ENCODE measurements around the gene RDM1.

Gene RDM1

GRCh38 chr17:35889241-35889640, 41.3 kb downstream of the RDM1 start:
- TF ChIP-seq EZH2phosphoT487 (IDR thresholded peaks at IDR 0.05; ENCODE audit: low read depth) (no peak), CTCF (IDR thresholded peaks at IDR 0.05; ENCODE audit: low read depth, low read length) (no peak)
- H3K4me1 ChIP-seq (ENCODE audit: low read length): peaks cover 20% of the 10 kb centered on the region
- H4K20me1 ChIP-seq (ENCODE audit: insufficient read depth, low read length): no peaks in the 10 kb centered on the region
- no peaks in the 10 kb centered on the region for H3K27me3 ChIP-seq (ENCODE audit: low read depth, low read length)
- no peak overlapping the region for H3K4me3 ChIP-seq (ENCODE audit: low read length)
- no peak overlapping the region for H2AFZ ChIP-seq (ENCODE audit: low read depth, low read length)
- H3K4me2 ChIP-seq (ENCODE audit: low read length): no peak overlapping the region
- H3K79me2 ChIP-seq (ENCODE audit: low read length): no peaks in the 10 kb centered on the region
- no peaks in the 10 kb centered on the region for H3K36me3 ChIP-seq (replicated peaks; ENCODE audit: low read depth, low read length)
- no peaks in the 10 kb centered on the region for H3K9me3 ChIP-seq (ENCODE audit: insufficient read depth, low read length)
- H3K9ac ChIP-seq (ENCODE audit: low read length): no peak overlapping the region
- no peak overlapping the region for H3K27ac ChIP-seq (ENCODE audit: low read length)

- Histone ChIP-seq H3K4me1 (ENCODE audit: low read length) (peaks cover 20% of the 10 kb centered on the region), H3K27me3 (ENCODE audit: low read depth, low read length) (no peaks in the 10 kb centered on the region), H3K4me3 (ENCODE audit: low read length) (peak within 1 kb of the TSS; percentile 53), H4K20me1 (ENCODE audit: insufficient read depth, low read length) (no peaks in the 10 kb centered on the region), H3K36me3 (replicated peaks; ENCODE audit: low read depth, low read length) (no peaks in the 10 kb centered on the region), H3K79me2 (ENCODE audit: low read length) (no peaks in the 10 kb centered on the region), H3K4me2 (ENCODE audit: low read length) (peak within 1 kb of the TSS; percentile 65), H3K9ac (ENCODE audit: low read length) (peak within 1 kb of the TSS; percentile 51; the same call in 1 of the 2 replicates), H3K9me3 (ENCODE audit: insufficient read depth, low read length) (no peaks in the 10 kb centered on the region), H3K27ac (ENCODE audit: low read length) (peak within 1 kb of the TSS; percentile 70), H2AFZ (ENCODE audit: low read depth, low read length) (peak within 1 kb of the TSS; percentile 62)
- TF ChIP-seq EZH2phosphoT487 (IDR thresholded peaks at IDR 0.05; ENCODE audit: low read depth) (no peak), CTCF (IDR thresholded peaks at IDR 0.05; ENCODE audit: low read depth, low read length) (no peak)
Observed at GRCh38 chr17:35879773-35880654, 50.6 kb downstream of the RDM1 start, which contains the start of gene CCL5. Gene CCL5, minus strand, starts transcription at chr17:35880360.

- Histone ChIP-seq H3K79me2 (ENCODE audit: low read length) (no peaks in the 10 kb centered on the region), H4K20me1 (ENCODE audit: insufficient read depth, low read length) (no peaks in the 10 kb centered on the region), H3K4me2 (ENCODE audit: low read length) (no peak overlapping the region), H3K4me1 (ENCODE audit: low read length) (peaks cover 20% of the 10 kb centered on the region), H3K36me3 (replicated peaks; ENCODE audit: low read depth, low read length) (peaks cover 2% of the 10 kb centered on the region), H3K4me3 (ENCODE audit: low read length) (no peak overlapping the region), H2AFZ (ENCODE audit: low read depth, low read length) (no peak overlapping the region), H3K27ac (ENCODE audit: low read length) (no peak overlapping the region), H3K9me3 (ENCODE audit: insufficient read depth, low read length) (no peaks in the 10 kb centered on the region), H3K27me3 (ENCODE audit: low read depth, low read length) (no peaks in the 10 kb centered on the region), H3K9ac (ENCODE audit: low read length) (no peak overlapping the region)
- no peak for TF ChIP-seq CTCF (IDR thresholded peaks at IDR 0.05; ENCODE audit: low read depth, low read length)
- TF ChIP-seq EZH2phosphoT487 (IDR thresholded peaks at IDR 0.05; ENCODE audit: low read depth): no peak
Observed at GRCh38 chr17:35878361-35878760, 52.2 kb downstream of the RDM1 start.

GRCh38 chr17:35877345-35878029, 53.1 kb downstream of the RDM1 start:
- Histone ChIP-seq H3K27ac (ENCODE audit: low read length) (no peak overlapping the region), H2AFZ (ENCODE audit: low read depth, low read length) (no peak overlapping the region), H3K9ac (ENCODE audit: low read length) (no peak overlapping the region), H3K36me3 (replicated peaks; ENCODE audit: low read depth, low read length) (peaks cover 2% of the 10 kb centered on the region), H3K4me2 (ENCODE audit: low read length) (no peak overlapping the region), H3K79me2 (ENCODE audit: low read length) (no peaks in the 10 kb centered on the region), H3K9me3 (ENCODE audit: insufficient read depth, low read length) (no peaks in the 10 kb centered on the region), H4K20me1 (ENCODE audit: insufficient read depth, low read length) (no peaks in the 10 kb centered on the region), H3K4me1 (ENCODE audit: low read length) (peaks cover 20% of the 10 kb centered on the region), H3K27me3 (ENCODE audit: low read depth, low read length) (no peaks in the 10 kb centered on the region), H3K4me3 (ENCODE audit: low read length) (no peak overlapping the region)
- no peak for TF ChIP-seq CTCF (IDR thresholded peaks at IDR 0.05; ENCODE audit: low read depth, low read length)
- no peak for TF ChIP-seq EZH2phosphoT487 (IDR thresholded peaks at IDR 0.05; ENCODE audit: low read depth)
